HG02588 (cell line): ENCODE measurements around the gene MVD.

ENCODE experiments used
- ATAC-seq: cut with Tn5 transposase; IDR thresholded peaks from one replicate; pipeline ENCODE4 v1.9.1; 2021; ENCODE audit warnings: mild to moderate bottlenecking, moderate library complexity; ENCODE audit not compliant: unreplicated experiment

The MVD gene

GRCh38 chr16:88630433-88630832 is 32.5 kb downstream of the MVD start:
- no peak for ATAC-seq

- ATAC-seq = no peak
Observed at GRCh38 chr16:88629835-88630234, 33.1 kb downstream of the MVD start.

GRCh38 chr16:88628512-88628974 is 34.3 kb downstream of the MVD start:
- ATAC-seq = no peak

- no peak for ATAC-seq
Observed at GRCh38 chr16:88627531-88628411, 35.1 kb downstream of the MVD start.

- no peak for ATAC-seq
Observed at GRCh38 chr16:88626646-88627045, 36.2 kb downstream of the MVD start.

GRCh38 chr16:88624977-88625576 is 37.8 kb downstream of the MVD start:
- ATAC-seq = no peak

GRCh38 chr16:88624481-88624880 is 38.4 kb downstream of the MVD start:
- no peak for ATAC-seq

- ATAC-seq = no peak
Observed at GRCh38 chr16:88623858-88624257, 39.0 kb downstream of the MVD start.

GRCh38 chr16:88622866-88623265 is 40.0 kb downstream of the MVD start:
- ATAC-seq = no peak

- no peak for ATAC-seq
Observed at GRCh38 chr16:88622125-88622524, 40.8 kb downstream of the MVD start.

GRCh38 chr16:88619859-88620815 is 42.8 kb downstream of the MVD start:
- no peak for ATAC-seq

GRCh38 chr16:88618956-88619667 is 43.8 kb downstream of the MVD start:
- no peak for ATAC-seq

- no peak for ATAC-seq
Observed at GRCh38 chr16:88618182-88618955, 44.5 kb downstream of the MVD start.

GRCh38 chr16:88617268-88618031 is 45.4 kb downstream of the MVD start:
- no peak for ATAC-seq

- no peak for ATAC-seq
Observed at GRCh38 chr16:88616736-88617135, 46.2 kb downstream of the MVD start.

GRCh38 chr16:88616320-88616719 is 46.6 kb downstream of the MVD start:
- no peak for ATAC-seq

GRCh38 chr16:88614818-88615580 is 47.9 kb downstream of the MVD start:
- no peak for ATAC-seq
